Natural killer cell (primary cell): ENCODE results near the gene FYN. TPM values are rescaled to one million over a fixed set of nuclear protein-coding genes. Genes with fewer than 3 reads are reported as not detected.

Experiments used
- ATAC-seq, 3 donors: fragments of 150-1000 bp in 2 of 3; fragments of 200-7000 bp in 1 of 3; cut with Tn5 transposase; 1 replicate in 1 of 3; 2 replicates in 2 of 3; pipeline ENCODE4 v1.10.0; 2021; ENCODE audit warnings: mild to moderate bottlenecking in 2 of 3, moderate library complexity in 2 of 3
- DNase-seq, 2 donors: peaks; one replicate each; pipeline versions ENCODE4 v3.0.0 to v3.0.0-alpha.2; 2013 to 2021; ENCODE audit warnings: mixed read lengths in 1 of 2
- H3K27ac ChIP-seq: one replicate; pipeline ENCODE4 v1.5.1; 2013; ENCODE audit warnings: mild to moderate bottlenecking, low read length
- H3K27me3 ChIP-seq: one replicate; pipeline ENCODE4 v1.6.1; 2013; ENCODE audit warnings: low read length; ENCODE audit not compliant: control insufficient read depth, insufficient read depth
- H3K36me3 ChIP-seq: one replicate; pipeline ENCODE4 v1.6.1; 2013; ENCODE audit warnings: low read length; ENCODE audit not compliant: control insufficient read depth, insufficient read depth
- H3K4me1 ChIP-seq: one replicate; pipeline ENCODE4 v1.6.1; 2013; ENCODE audit warnings: low read length; ENCODE audit not compliant: control insufficient read depth, insufficient read depth
- H3K4me3 ChIP-seq: one replicate; pipeline ENCODE4 v1.5.1; 2013; ENCODE audit warnings: low read length
- H3K9me3 ChIP-seq: one replicate; pipeline ENCODE4 v1.6.1; 2013; ENCODE audit warnings: low read length; ENCODE audit not compliant: control insufficient read depth, insufficient read depth
- H3K27ac Mint-ChIP-seq, 2 donors: one replicate each; pipeline ENCODE4 v1.8.0; 2022; ENCODE audit warnings: mild to moderate bottlenecking in 2 of 2, mixed read lengths in 2 of 2, moderate library complexity in 1 of 2
- H3K27me3 Mint-ChIP-seq, 2 donors: one replicate each; pipeline ENCODE4 v1.8.0; 2022; ENCODE audit warnings: low read depth in 2 of 2, mixed read lengths in 2 of 2
- H3K36me3 Mint-ChIP-seq: one replicate; pipeline ENCODE4 v1.8.0; 2022; ENCODE audit warnings: mixed read lengths
- H3K4me1 Mint-ChIP-seq, 2 donors: one replicate each; pipeline ENCODE4 v1.8.0; 2022; ENCODE audit warnings: mixed read lengths in 2 of 2
- H3K4me3 Mint-ChIP-seq: one replicate; pipeline ENCODE4 v1.8.0; 2022; ENCODE audit warnings: mild to moderate bottlenecking, moderate library complexity, mixed read lengths
- H3K9me3 Mint-ChIP-seq, 2 donors: one replicate each; pipeline ENCODE4 v1.8.0; 2022; ENCODE audit warnings: mixed read lengths in 2 of 2
- WGBS: methylation state at CpG from one replicate; pipeline ENCODE4 v1.1.7; 2013; ENCODE audit warnings: missing lambda C conversion rate; ENCODE audit not compliant: insufficient coverage; 5-methylcytosine and 5-hydroxymethylcytosine counted together
- intact Hi-C: fragments of 100-400 bp; cut with micrococcal nuclease; formaldehyde crosslinking; loops from one replicate; pipeline ENCODE4 v1.14.2; 2022
- total RNA-seq, 4 donors: library from RNA; stranded (reverse); fragments of 120-200 nt in 1 of 4; gene quantifications; one replicate each; pipeline versions ENCODE4 v1.2.3 to v1.2.4, GENCODE V29; 2013 to 2022
- TF ChIP-seq, protein P1 (sequence below): fragments of 200-600 bp; IDR thresholded peaks from one replicate; pipeline ENCODE4 v1.8.0; 2022; ENCODE audit warnings: antibody characterized with exemption

The FYN gene
- total RNA-seq, 3 donors from 2014 or later (not counting 1 experiment from before 2014, with no cell fraction given) = 616 to 757 (median 713) TPM

DNA sequence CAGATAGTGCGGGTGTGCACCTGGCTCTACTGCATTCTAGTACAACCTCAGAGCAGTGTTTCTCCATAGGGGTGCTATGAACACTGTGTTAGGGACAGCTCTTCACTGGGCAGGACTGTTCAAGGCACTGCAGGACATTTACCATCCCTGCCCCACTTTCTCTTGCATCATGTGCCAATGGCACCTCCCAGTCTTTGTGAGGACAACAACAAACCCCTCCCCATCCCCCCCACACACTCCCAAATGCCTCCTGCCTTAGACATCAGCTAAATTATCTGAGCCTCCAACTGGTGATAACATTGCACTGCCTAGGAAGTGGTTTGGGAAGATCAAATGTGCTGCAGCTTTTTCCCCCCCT, 98.9 kb downstream of the FYN start:
- peak overlapping the region; percentile 67 for H3K27ac ChIP-seq
- Mint-ChIP-seq H3K27me3 (no peaks in the 10 kb centered on the region), H3K27ac (peak overlapping the region; percentile 99 to 100), H3K9me3 (no peaks in the 10 kb centered on the region), H3K36me3 (no peaks in the 10 kb centered on the region), H3K4me1 (peaks cover 91 to 94% of the 10 kb centered on the region in 2 donors), H3K4me3 (peak overlapping the region; percentile 5)
- no peak for DNase-seq
- no peaks in the 10 kb centered on the region for H3K9me3 ChIP-seq
- peaks cover 20% of the 10 kb centered on the region for H3K36me3 ChIP-seq
- H3K27me3 ChIP-seq = no peaks in the 10 kb centered on the region
- no peak for ATAC-seq
- WGBS = 76% methylated on average over 1 of the region's 1 CpG
- intact Hi-C loops = loop anchor here (2.0 kb wide), 2 partner anchors 14 to 60 kb away; no protein-coding TSS in a partner anchor
- H3K4me1 ChIP-seq = peaks cover 71% of the 10 kb centered on the region
- TF ChIP-seq, protein P1, sequence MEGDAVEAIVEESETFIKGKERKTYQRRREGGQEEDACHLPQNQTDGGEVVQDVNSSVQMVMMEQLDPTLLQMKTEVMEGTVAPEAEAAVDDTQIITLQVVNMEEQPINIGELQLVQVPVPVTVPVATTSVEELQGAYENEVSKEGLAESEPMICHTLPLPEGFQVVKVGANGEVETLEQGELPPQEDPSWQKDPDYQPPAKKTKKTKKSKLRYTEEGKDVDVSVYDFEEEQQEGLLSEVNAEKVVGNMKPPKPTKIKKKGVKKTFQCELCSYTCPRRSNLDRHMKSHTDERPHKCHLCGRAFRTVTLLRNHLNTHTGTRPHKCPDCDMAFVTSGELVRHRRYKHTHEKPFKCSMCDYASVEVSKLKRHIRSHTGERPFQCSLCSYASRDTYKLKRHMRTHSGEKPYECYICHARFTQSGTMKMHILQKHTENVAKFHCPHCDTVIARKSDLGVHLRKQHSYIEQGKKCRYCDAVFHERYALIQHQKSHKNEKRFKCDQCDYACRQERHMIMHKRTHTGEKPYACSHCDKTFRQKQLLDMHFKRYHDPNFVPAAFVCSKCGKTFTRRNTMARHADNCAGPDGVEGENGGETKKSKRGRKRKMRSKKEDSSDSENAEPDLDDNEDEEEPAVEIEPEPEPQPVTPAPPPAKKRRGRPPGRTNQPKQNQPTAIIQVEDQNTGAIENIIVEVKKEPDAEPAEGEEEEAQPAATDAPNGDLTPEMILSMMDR = no peak
- H3K4me3 ChIP-seq = no peak overlapping the region

DNA sequence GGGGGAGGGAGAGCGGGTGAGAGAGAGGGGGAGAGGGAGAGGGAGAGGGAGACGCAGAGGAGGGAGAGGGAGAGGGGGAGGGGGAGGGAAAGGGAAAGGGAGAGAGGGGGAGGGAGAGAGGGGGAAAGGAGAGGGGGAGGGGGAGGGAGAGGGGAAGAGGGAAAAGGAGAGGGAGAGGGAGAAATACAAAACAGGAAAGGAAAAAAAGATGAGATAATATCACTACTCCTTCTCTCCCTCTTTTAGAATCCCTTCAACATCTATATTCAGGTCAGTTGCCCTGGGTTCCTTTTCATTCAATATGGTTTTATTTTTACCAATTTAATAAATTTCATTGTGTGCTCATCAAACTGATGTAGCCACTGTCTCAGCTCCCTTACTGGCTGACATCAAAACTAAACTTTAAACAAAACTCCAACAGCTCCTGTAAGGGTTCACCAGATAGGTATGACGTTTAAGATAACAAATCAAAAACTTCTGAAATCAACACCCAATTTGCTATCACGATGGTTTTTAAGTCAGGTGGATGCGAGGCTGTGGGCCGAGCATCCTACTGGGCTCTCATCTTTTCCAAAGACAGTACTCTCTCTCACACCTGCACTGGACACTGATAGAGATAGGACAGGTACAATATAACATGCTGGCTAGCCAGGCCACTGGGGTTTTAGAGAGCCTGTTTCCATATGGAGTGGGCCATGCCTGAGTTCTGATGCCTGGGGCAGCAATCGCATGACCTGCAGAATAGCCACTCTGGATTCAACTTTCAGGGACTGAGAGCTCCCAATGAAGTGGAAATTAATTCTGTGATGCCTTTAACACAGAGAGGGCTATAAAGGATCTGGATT, 99.5 kb downstream of the FYN start:
- TF ChIP-seq, protein P1 = no peak
- peaks cover 66% of the 10 kb centered on the region for H3K4me1 ChIP-seq
- peak overlapping the region; percentile 67 for H3K27ac ChIP-seq
- H3K4me3 Mint-ChIP-seq = no peak overlapping the region
- no peaks in the 10 kb centered on the region for H3K9me3 Mint-ChIP-seq
- H3K4me1 Mint-ChIP-seq = peaks cover 91 to 94% of the 10 kb centered on the region in 2 donors
- intact Hi-C loops = loop anchor here (2.0 kb wide), 2 partner anchors 13 to 59 kb away; no protein-coding TSS in a partner anchor
- H3K4me3 ChIP-seq = no peak overlapping the region
- H3K27ac Mint-ChIP-seq = peak overlapping the region; percentile 99 to 100
- WGBS = 67% methylated on average over 5 of the region's 7 CpGs
- peaks cover 19% of the 10 kb centered on the region for H3K36me3 ChIP-seq
- ATAC-seq (no peak), DNase-seq (no peak)
- no peaks in the 10 kb centered on the region for H3K9me3 ChIP-seq
- no peaks in the 10 kb centered on the region for H3K27me3 ChIP-seq
- no peaks in the 10 kb centered on the region for H3K36me3 Mint-ChIP-seq
- no peaks in the 10 kb centered on the region for H3K27me3 Mint-ChIP-seq

DNA sequence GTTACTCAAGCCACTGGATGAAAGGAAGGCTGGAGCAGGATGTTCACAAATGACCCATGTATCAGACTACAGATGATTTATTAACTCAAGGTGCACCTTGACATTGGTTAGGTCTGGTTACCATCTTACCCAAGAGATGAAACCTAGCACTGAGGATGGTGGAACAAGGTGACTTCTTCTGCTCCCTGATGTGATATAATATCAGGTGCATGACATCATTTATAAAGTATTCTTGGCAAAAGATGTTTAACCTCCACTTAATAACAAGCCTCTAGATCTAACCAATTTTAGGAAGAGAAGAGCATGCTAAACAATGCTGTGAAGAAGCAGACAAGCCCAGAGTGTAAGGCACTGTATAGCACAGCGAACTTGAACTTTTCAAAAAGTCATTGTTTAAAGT, 100.9 kb downstream of the FYN start:
- WGBS = 100% methylated on average over 1 of the region's 1 CpG
- peak overlapping the region; percentile 99 to 100 for H3K27ac Mint-ChIP-seq
- peak overlapping the region; percentile 6 for H3K27ac ChIP-seq

More for the DNA sequence above, 100.9 kb downstream of the FYN start:
- Histone ChIP-seq H3K9me3 (no peaks in the 10 kb centered on the region), H3K27me3 (no peaks in the 10 kb centered on the region), H3K36me3 (peaks cover 13% of the 10 kb centered on the region), H3K4me3 (no peak overlapping the region), H3K4me1 (peaks cover 64% of the 10 kb centered on the region)
- TF ChIP-seq, protein P1 = no peak
- no peak overlapping the region for H3K4me3 Mint-ChIP-seq
- H3K36me3 Mint-ChIP-seq = no peaks in the 10 kb centered on the region
- H3K4me1 Mint-ChIP-seq = peaks cover 91 to 94% of the 10 kb centered on the region in 2 donors
- DNase-seq (no peak), ATAC-seq (no peak)
- intact Hi-C loops = no loop called here
- no peaks in the 10 kb centered on the region for H3K9me3 Mint-ChIP-seq
- no peaks in the 10 kb centered on the region for H3K27me3 Mint-ChIP-seq
